ENCODE measurements around the gene CD19. TPM values are rescaled to one million over a fixed set of nuclear protein-coding genes. Genes with fewer than 3 reads are reported as not detected.
"Not testable (repeated sequence)": the region's sequence is repeated elsewhere in the genome, so short reads cannot be mapped to it uniquely, and the experiment has no call there.

CD19 gene
- total and polyA plus RNA-seq, 7 experiments from 2014 or later = 0.22 to 3.0 (median 0.40) TPM

- Histone ChIP-seq H3K27ac (ENCODE audit: low read depth, low read length) (peak within 1 kb of the TSS; percentile 99), H3K4me3 (ENCODE audit: low read length) (peak within 1 kb of the TSS; percentile 74), H3K36me3 (ENCODE audit: control insufficient read depth in 2 of 3, insufficient read depth in 3 of 3, low read length in 3 of 3) (peaks cover 0 to 22% (median 0%) of the 10 kb centered on the region in 3 experiments), H3K9me3 (ENCODE audit: control insufficient read depth in 2 of 3, low read length in 3 of 3) (no peaks in the 10 kb centered on the region), H3K4me1 (ENCODE audit: control insufficient read depth in 2 of 2, insufficient read depth in 2 of 2, low read length in 2 of 2) (peaks cover 7 to 8% of the 10 kb centered on the region in 2 donors), H3K27me3 (ENCODE audit: control insufficient read depth in 2 of 2, insufficient read depth in 2 of 2, low read length in 2 of 2) (no peaks in the 10 kb centered on the region)
- no peaks in the 10 kb centered on the region for H3K9me3 Mint-ChIP-seq
- ATAC-seq (peak; percentile 89), DNase-seq (peak; percentile 89 to 100 (median 96))
- peaks cover 0 to 6% (median 3%) of the 10 kb centered on the region in 5 donors for H3K36me3 Mint-ChIP-seq
- H3K4me3 Mint-ChIP-seq = peak within 1 kb of the TSS; percentile 89 to 97 (median 94)
- H3K27ac Mint-ChIP-seq = peak within 1 kb of the TSS; percentile 97 to 99 (median 99)
- H3K27me3 Mint-ChIP-seq = no peaks in the 10 kb centered on the region
- H3K4me1 Mint-ChIP-seq = peaks cover 15 to 24% (median 19%) of the 10 kb centered on the region in 7 donors
- POLR2A ChIA-PET = interaction anchor here (1.0 to 3.4 kb wide), 14 partner anchors 8 to 106 kb away, joined by 3 to 14 read pairs (median 4); partner anchors contain the start of genes ATXN2L, NFATC2IP and TUFM
- CTCF ChIA-PET = interaction anchor here (0.6 to 2.7 kb wide), 3 partner anchors 20 to 1507 kb away, joined by 3 to 11 read pairs (median 5); partner anchors contain the start of gene ATXN2L
- intact Hi-C loops (cut with micrococcal nuclease) = loop anchor here (1.0 to 5.0 kb wide), 10 partner anchors 11 to 103 kb away; partner anchors contain the start of genes SH2B1 (in 2 of the 2), TUFM (in 2 of the 2), ATXN2L (in 1 of the 2) and LAT (in 1 of the 2)
Observed at GRCh38 chr16:28924762-28925385, 6.9 kb upstream of the CD19 start, which contains the start of gene RABEP2. Gene RABEP2 (minus strand): TSS chr16:28925238. CDS start chr16:28925163, 75 bp downstream.

DNA sequence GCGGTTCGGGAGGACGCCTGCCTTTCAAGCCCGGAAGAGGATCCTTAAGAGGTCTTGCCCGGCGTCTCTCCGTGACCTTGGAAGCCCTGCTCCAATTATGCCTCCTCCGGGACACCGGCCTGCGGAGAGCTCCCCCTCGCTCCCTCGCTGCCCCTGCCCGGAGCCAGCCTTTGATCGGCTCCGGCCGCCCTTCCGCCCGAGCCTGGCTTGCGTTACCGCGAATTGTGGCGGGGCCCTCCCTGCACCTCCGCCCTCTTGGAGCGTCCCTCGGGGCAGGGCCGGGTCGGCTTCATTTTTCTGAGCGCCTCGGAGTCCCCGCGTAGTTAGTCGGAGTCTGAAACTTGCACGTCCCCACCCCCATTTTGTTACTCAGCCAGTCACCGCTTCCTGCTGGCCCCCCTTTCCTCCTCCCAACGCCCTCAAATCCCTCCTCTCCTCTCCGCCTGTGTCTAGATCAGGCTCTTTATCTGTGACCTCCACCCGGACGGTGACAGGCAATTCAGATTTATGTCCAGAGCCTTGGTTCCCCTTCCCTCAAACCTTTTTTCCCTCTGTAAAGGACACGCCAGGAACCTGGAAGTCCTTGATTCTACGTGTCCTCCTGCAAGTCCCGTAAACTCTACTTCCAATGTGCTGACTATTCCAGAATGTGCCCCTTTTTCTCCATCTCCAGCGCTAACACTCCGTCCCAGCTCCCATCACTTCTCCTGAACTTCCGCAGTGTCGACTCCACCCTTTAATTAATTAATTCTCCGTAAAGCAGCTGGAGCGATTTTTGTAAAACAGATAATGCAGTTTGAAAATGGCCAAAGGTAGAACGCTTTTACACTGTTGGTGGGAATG, 6.2 kb upstream of the CD19 start:
- Mint-ChIP-seq H3K4me1 (peaks cover 15 to 30% (median 21%) of the 10 kb centered on the region in 7 donors), H3K9me3 (no peaks in the 10 kb centered on the region), H3K36me3 (peaks cover 0 to 5% (median 3%) of the 10 kb centered on the region in 5 donors), H3K4me3 (peak overlapping the region; percentile 89 to 97 (median 94)), H3K27ac (peak overlapping the region; percentile 97 to 99 (median 99)), H3K27me3 (no peaks in the 10 kb centered on the region)
- peaks cover 8 to 9% of the 10 kb centered on the region in 2 donors for H3K4me1 ChIP-seq (ENCODE audit: control insufficient read depth in 2 of 2, insufficient read depth in 2 of 2, low read length in 2 of 2)
- no peaks in the 10 kb centered on the region for H3K27me3 ChIP-seq (ENCODE audit: control insufficient read depth in 2 of 2, insufficient read depth in 2 of 2, low read length in 2 of 2)
- peak in 7 of 9 donors; percentile 82 to 90 (median 88) for DNase-seq
- ChIA-PET CTCF (interaction anchor here (2.7 kb wide), 1 partner anchor 19 kb away, joined by 11 read pairs; no protein-coding TSS in a partner anchor), POLR2A (interaction anchor here (0.6 to 3.4 kb wide), 18 partner anchors 9 to 675 kb away, joined by 3 to 14 read pairs (median 4); partner anchors contain the start of genes ATXN2L, NFATC2IP and TUFM)
- H3K9me3 ChIP-seq (ENCODE audit: control insufficient read depth in 2 of 3, low read length in 3 of 3) = no peaks in the 10 kb centered on the region
- peak overlapping the region; percentile 99 for H3K27ac ChIP-seq (ENCODE audit: low read depth, low read length)
- peaks cover 0 to 22% (median 0%) of the 10 kb centered on the region in 3 experiments for H3K36me3 ChIP-seq (ENCODE audit: control insufficient read depth in 2 of 3, insufficient read depth in 3 of 3, low read length in 3 of 3)
- intact Hi-C loops (cut with micrococcal nuclease) = loop anchor here (1.0 to 5.0 kb wide), 10 partner anchors 11 to 103 kb away; partner anchors contain the start of genes SH2B1 (in 2 of the 2), TUFM (in 2 of the 2), ATXN2L (in 1 of the 2) and LAT (in 1 of the 2)
- peak overlapping the region; percentile 74 for H3K4me3 ChIP-seq (ENCODE audit: low read length)
- ATAC-seq = peak; percentile 69

GRCh38 chr16:28926284-28926683, 5.5 kb upstream of the CD19 start:
- Mint-ChIP-seq H3K27ac (peak overlapping the region; percentile 97 to 99 (median 99)), H3K4me1 (peaks cover 19 to 35% (median 27%) of the 10 kb centered on the region in 7 donors), H3K4me3 (peak overlapping the region; percentile 89 to 97 (median 94))
- H3K27me3 ChIP-seq (ENCODE audit: control insufficient read depth in 2 of 2, insufficient read depth in 2 of 2, low read length in 2 of 2); H3K9me3 ChIP-seq (ENCODE audit: control insufficient read depth in 2 of 3, low read length in 3 of 3); H3K27me3 Mint-ChIP-seq; H3K4me3 ChIP-seq (ENCODE audit: low read length); H3K9me3 Mint-ChIP-seq; ATAC-seq; DNase-seq; H3K36me3 Mint-ChIP-seq: not testable (repeated sequence)
- ChIA-PET POLR2A (interaction anchor here (0.6 to 3.4 kb wide), 9 partner anchors 9 to 617 kb away, joined by 3 to 14 read pairs (median 6); partner anchors contain the start of genes ATXN2L and NFATC2IP), CTCF (interaction anchor here (2.7 kb wide), 1 partner anchor 19 kb away, joined by 11 read pairs; no protein-coding TSS in a partner anchor)
- peaks cover 13 to 15% of the 10 kb centered on the region in 2 donors for H3K4me1 ChIP-seq (ENCODE audit: control insufficient read depth in 2 of 2, insufficient read depth in 2 of 2, low read length in 2 of 2)
- intact Hi-C loops (cut with micrococcal nuclease) = loop anchor here in 1 of 2 donors (5.0 kb wide), 1 partner anchor 61 kb away; the partner anchor contains the start of gene LAT
- H3K36me3 ChIP-seq (ENCODE audit: control insufficient read depth in 2 of 3, insufficient read depth in 3 of 3, low read length in 3 of 3) = peaks cover 0 to 17% (median 0%) of the 10 kb centered on the region in 3 experiments
- peak overlapping the region; percentile 99 for H3K27ac ChIP-seq (ENCODE audit: low read depth, low read length)

DNA sequence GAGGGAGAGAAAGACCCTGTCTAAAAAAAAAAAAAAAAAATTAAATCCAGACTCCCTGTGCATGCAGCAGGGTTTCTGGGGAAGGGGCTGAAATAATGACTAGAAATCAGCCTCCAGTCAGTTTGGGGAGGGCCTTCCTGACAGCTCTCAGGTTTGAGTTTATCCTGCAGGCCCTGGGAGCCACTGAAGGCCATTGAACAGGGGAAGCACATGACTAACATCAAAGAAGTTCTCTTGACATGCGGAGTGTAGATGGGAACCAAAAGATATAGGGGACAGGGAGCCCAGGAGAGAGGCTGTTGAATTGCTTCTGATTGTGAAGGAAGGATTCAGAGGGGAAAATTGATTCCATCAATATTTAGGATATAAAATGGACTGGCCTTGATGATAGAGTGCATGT, 4.0 kb upstream of the CD19 start:
- Mint-ChIP-seq H3K4me1 (peaks cover 18 to 38% (median 27%) of the 10 kb centered on the region in 7 donors), H3K27ac (peak overlapping the region in 6 of 9 donors; percentile 23 to 59 (median 36)), H3K36me3 (no peaks in the 10 kb centered on the region), H3K9me3 (no peaks in the 10 kb centered on the region), H3K4me3 (no peak overlapping the region), H3K27me3 (no peaks in the 10 kb centered on the region)
- H3K36me3 ChIP-seq (ENCODE audit: control insufficient read depth in 2 of 3, insufficient read depth in 3 of 3, low read length in 3 of 3) = peaks cover 0 to 13% (median 0%) of the 10 kb centered on the region in 3 experiments
- H3K27ac ChIP-seq (ENCODE audit: low read depth, low read length) = no peak overlapping the region
- DNase-seq (no peak), ATAC-seq (no peak)
- ChIA-PET CTCF (interaction anchor here (0.8 to 2.7 kb wide), 2 partner anchors 11 to 17 kb away, joined by 3 to 11 read pairs; no protein-coding TSS in a partner anchor), POLR2A (interaction anchor here (0.7 to 3.4 kb wide), 3 partner anchors 8 to 16 kb away, joined by 3 to 14 read pairs (median 4); no protein-coding TSS in a partner anchor)
- intact Hi-C loops (cut with micrococcal nuclease) = loop anchor here in 1 of 2 donors (5.0 kb wide), 1 partner anchor 59 kb away; the partner anchor contains the start of gene LAT
- no peaks in the 10 kb centered on the region for H3K9me3 ChIP-seq (ENCODE audit: control insufficient read depth in 2 of 3, low read length in 3 of 3)
- peaks cover 13 to 15% of the 10 kb centered on the region in 2 donors for H3K4me1 ChIP-seq (ENCODE audit: control insufficient read depth in 2 of 2, insufficient read depth in 2 of 2, low read length in 2 of 2)
- no peak overlapping the region for H3K4me3 ChIP-seq (ENCODE audit: low read length)
- no peaks in the 10 kb centered on the region for H3K27me3 ChIP-seq (ENCODE audit: control insufficient read depth in 2 of 2, insufficient read depth in 2 of 2, low read length in 2 of 2)

DNA sequence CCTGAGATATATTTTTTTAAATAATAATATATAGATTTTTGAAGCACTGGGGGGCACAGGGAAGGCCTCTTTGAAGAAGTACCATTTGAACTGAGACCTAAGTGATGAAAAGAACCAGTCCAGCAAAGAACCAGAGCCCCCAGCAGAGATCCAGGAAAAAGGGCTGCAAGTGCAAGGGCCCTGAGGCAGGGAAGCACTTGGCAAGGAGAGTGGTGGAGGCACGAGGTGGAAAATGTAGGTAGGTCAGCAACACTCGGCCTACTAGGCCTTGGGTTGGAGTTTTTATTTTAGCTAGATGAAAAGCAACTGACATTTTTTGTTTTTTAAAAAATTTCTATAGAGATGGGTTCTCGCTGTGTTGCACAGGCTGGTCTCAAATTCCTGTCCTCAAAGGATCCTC, 1.6 kb upstream of the CD19 start:
- no peak for DNase-seq
- Histone ChIP-seq H3K4me3 (ENCODE audit: low read length) (no peak overlapping the region), H3K27ac (ENCODE audit: low read depth, low read length) (peak overlapping the region; percentile 45), H3K27me3 (ENCODE audit: control insufficient read depth in 2 of 2, insufficient read depth in 2 of 2, low read length in 2 of 2) (no peaks in the 10 kb centered on the region), H3K4me1 (ENCODE audit: control insufficient read depth in 2 of 2, insufficient read depth in 2 of 2, low read length in 2 of 2) (peaks cover 9% of the 10 kb centered on the region in 2 donors), H3K36me3 (ENCODE audit: control insufficient read depth in 2 of 3, insufficient read depth in 3 of 3, low read length in 3 of 3) (peaks cover 0 to 4% (median 0%) of the 10 kb centered on the region in 3 experiments), H3K9me3 (ENCODE audit: control insufficient read depth in 2 of 3, low read length in 3 of 3) (no peaks in the 10 kb centered on the region)
- no peaks in the 10 kb centered on the region for H3K36me3 Mint-ChIP-seq
- H3K9me3 Mint-ChIP-seq = peaks cover 0 to 7% (median 0%) of the 10 kb centered on the region in 11 donors
- H3K27ac Mint-ChIP-seq = peak overlapping the region in 6 of 9 donors; percentile 10 to 91 (median 78)
- no peak for ATAC-seq
- ChIA-PET POLR2A (interaction anchor here (0.7 kb wide), 1 partner anchor 97 kb away, joined by 3 read pairs; no protein-coding TSS in a partner anchor), CTCF (no interaction called here)
- H3K4me1 Mint-ChIP-seq = peaks cover 14 to 32% (median 21%) of the 10 kb centered on the region in 7 donors
- H3K4me3 Mint-ChIP-seq = no peak overlapping the region
- no peaks in the 10 kb centered on the region for H3K27me3 Mint-ChIP-seq
- intact Hi-C loops (cut with micrococcal nuclease) = no loop called here

All from naive thymus-derived CD4-positive, alpha-beta T cell (primary cell).